GM19193 (cell line): ENCODE results near the gene KCNMA1.

Source experiments
- POLR2A ChIP-seq: IDR thresholded peaks from 4 replicates; pipeline ENCODE4 v1.6.1; 2011; ENCODE audit not compliant: insufficient read depth, insufficient read length; ENCODE audit errors: extremely low read depth

Gene KCNMA1

DNA sequence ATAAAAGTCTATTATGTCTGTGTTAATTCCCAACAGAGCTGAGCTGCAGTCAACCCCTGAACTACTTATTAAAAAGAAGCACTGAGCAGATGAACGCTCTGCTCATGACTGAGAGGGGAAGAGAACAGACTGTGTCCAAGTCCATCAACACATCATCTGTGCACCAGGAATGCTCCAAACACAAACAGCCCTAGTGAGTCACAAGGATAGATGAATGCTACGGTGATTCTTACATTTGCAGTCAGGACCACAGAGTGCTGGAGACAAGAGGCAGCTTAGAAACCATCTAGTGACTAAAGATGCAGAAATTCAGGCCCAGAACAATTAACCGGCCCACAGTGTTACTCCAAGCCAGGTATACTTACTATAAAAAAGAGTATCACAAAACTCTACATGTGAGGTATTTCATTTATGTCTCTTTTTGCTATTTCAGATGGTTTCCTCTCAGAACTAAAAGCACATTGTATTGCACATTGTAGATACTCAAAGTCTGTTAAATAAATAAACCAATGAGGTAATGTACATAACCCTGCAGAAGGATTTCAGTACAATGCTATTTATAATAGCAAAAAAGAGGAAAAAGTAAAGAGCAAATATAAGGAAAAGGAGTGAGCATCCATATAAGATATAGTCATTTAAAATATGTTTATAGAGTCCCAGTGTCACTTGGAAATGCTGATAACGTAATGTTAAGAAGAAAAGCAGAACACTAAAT is 159.2 kb downstream of the KCNMA1 start:
- no peak for TF ChIP-seq POLR2A

DNA sequence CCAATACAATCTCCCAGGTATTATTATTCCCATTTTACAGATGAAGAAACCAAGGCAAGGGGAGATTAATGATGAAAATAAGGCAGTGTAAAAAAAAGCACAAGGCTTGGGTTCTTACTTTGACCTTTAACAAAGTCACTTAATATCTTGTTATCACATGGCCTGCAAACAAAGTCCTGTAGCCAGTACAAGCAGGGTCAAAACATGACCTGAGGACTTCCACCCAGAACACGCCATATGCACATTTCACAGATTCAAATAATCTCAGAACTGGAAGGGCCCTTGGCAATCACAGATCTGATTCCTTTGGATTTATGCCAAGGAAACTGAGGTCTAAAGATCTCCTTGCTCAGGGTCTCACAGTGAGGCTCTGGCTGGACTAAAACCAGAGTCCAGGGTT is 162.1 kb downstream of the KCNMA1 start:
- TF ChIP-seq POLR2A = no peak

DNA sequence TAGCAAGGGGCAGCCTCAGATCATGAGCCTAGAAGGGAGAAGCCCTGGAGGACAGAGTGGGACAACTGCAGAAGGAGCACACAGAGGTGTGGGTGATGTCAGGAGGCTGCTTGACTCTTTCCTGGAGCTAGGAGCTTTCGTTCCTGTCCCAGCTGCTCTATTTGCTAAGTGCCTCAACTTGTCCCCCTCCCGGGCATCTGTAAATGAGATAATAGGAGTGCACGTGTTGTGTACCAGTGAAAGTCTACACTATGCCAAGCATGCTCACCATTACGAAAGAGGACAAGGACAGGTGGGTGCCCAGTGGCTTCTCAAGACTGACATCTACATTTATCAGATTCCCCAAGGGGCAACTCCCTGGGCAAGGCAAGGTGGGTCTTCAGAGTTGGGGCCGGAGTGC is 162.7 kb downstream of the KCNMA1 start:
- TF ChIP-seq POLR2A = no peak

- TF ChIP-seq POLR2A = no peak
Measured at GRCh38 chr10:77474386-77474785, 163.2 kb downstream of the KCNMA1 start.

- no peak for TF ChIP-seq POLR2A
Measured at GRCh38 chr10:77472146-77472545, 165.5 kb downstream of the KCNMA1 start.

- TF ChIP-seq POLR2A = no peak
Measured at GRCh38 chr10:77471069-77471536, 166.5 kb downstream of the KCNMA1 start.

- no peak for TF ChIP-seq POLR2A
Measured at GRCh38 chr10:77467422-77467963, 170.1 kb downstream of the KCNMA1 start.

- TF ChIP-seq POLR2A = no peak
Measured at GRCh38 chr10:77463967-77464745, 173.5 kb downstream of the KCNMA1 start.

DNA sequence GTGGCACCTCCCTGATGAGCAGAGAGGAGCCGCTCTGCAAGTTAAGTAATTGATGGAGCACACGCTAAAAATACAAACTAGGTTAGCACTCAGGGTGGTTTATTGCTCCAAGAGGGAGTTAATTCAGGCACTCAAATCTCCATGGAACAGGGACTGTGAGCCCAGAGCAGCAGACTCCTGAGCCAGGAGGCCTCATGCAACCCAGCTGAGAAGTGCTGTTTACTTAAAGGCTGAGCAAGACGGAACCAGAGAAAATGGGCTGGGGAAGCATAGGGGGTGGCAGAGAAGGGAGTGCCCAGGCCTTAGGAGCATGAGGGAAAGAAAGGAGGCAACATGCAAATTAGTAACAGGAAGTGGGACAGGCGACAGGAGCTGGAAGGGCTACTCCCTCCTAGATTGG is 174.1 kb downstream of the KCNMA1 start:
- no peak for TF ChIP-seq POLR2A

DNA sequence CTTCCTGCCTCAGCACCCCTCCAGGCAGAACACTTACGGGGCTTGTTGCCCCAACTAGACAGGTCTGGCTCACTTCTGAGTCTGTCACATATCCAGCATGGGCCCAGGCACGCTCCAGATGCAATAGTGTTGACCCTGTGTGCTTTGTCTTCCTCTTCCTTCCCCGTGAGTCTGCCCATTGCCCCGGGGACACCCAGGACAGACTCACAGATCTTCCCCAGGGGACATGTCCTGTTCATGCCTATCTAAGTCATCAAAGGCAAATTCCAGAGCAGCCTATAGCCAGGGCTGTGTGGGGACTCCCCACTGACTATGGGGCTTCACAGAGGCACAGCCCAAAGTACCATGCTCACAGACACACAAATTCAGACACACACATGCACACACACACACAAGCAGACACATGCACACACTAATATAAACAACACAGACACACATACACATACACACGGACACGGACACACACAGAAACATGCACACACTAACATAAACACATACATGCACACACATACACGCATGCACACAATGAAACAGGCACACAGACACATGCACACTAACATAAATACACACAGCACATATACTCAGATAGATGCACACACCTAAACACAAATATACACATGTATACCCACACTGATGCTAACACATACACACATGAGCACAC is 175.8 kb downstream of the KCNMA1 start:
- no peak for TF ChIP-seq POLR2A

- TF ChIP-seq POLR2A = no peak
Measured at GRCh38 chr10:77459905-77460304, 177.7 kb downstream of the KCNMA1 start.

GRCh38 chr10:77458986-77459590 is 178.5 kb downstream of the KCNMA1 start:
- no peak for TF ChIP-seq POLR2A

DNA sequence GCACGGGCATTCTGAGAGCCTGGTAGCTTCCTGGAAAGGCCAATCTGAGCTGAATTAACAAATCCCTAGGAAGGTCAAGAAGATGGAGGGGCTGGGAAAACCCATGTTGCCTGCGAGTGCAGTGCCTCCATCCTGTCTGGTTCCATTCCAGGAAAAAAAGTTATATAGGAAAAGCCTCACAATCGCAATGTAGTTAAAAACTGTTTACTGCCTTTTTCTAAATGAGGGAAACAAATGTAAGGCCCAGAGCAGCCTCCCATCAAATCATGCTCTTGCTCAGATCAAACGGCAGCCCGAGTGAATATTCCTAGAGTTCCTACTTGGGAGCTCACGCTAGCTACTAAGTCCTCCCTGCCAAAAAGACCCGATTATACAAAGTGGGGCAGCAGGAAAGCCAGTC is 179.9 kb downstream of the KCNMA1 start:
- TF ChIP-seq POLR2A = no peak

- no peak for TF ChIP-seq POLR2A
Measured at GRCh38 chr10:77457266-77457665, 180.3 kb downstream of the KCNMA1 start.

GRCh38 chr10:77456414-77456813 is 181.2 kb downstream of the KCNMA1 start:
- TF ChIP-seq POLR2A = no peak
